Left renal cortex interstitium (tissue), 4 donors: ENCODE measurements around the gene TNFAIP8L3. TPM values are rescaled to one million over a fixed set of nuclear protein-coding genes. Genes with fewer than 3 reads are reported as not detected.
"Not testable (repeated sequence)": the region's sequence is repeated elsewhere in the genome, so short reads cannot be mapped to it uniquely, and the experiment has no call there.

ENCODE experiments used
- DNase-seq, 4 donors: peaks; one replicate each; pipeline ENCODE4 v3.0.0-alpha.2; 2013; ENCODE audit warnings: low read depth in 4 of 4, low spot score in 2 of 4, missing footprints in 1 of 4
- polyA plus RNA-seq, 4 donors: library from polyadenylated mRNA; unstranded; fragments of 120-200 nt; gene quantifications; one replicate each; pipeline ENCODE4 v1.2.1, GENCODE V29; 2013; ENCODE audit not compliant: insufficient read length in 4 of 4

The TNFAIP8L3 gene
- polyA plus RNA-seq, 4 donors = 1.4 to 2.4 (median 1.6) TPM

DNA sequence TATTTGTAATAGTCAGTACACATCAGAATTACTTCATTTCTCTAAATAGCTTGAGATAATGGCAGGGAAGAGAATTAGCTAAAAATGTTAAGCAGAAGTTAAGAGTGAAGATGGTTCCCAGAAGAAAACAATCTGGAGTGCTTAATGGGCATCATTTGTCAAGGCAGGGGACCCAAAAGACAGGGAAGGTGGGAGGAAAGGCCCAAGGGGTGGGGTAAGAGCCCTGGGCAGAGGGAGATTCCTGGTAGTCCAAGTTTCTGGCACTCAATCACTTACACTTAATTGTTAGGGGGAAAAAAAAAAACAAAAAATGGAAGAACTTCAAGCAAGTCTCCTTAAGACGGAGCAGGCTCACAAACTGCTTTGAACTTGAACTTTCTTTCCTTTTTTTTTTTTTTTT, 28.9 kb downstream of the TNFAIP8L3 start:
- no peak for DNase-seq

DNA sequence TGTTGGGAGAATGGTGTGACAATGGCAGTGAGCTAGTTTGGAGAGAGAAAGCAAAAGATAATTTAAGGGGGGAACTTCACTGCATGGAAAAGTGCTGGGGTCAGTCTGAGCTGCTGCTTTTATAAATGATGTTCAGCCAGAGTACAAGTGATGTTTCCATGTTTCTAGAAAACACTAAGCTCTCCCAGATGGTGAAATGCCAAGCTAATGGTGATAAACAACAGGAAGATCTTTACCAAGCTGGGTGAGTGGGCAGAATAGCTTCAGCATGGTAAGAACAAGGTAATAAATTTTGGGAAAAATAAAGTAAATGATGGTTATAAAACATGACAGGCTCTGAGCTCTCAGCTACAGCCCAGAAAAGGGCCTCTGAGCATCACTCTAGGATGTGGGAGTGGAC, 29.4 kb downstream of the TNFAIP8L3 start:
- DNase-seq = no peak

DNA sequence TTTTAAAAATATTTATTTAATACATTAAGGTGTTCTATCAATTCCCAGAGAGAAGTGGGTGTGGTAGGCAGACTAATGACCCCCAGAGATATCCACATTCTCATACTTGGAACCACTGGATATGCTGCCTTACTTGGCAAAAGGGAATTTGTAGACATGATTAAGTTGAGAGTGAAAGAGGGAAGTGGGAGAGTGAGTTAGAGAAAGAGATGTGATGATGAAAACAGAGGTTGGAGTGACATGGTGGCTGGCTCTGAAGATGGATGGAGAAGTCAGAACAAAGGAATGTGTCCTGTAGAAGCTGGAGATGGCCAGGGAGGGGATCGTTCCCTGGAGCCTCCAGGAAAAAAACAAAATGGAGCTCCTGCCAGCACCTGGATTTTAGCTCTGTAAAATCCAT, 32.0 kb downstream of the TNFAIP8L3 start:
- no peak for DNase-seq

DNA sequence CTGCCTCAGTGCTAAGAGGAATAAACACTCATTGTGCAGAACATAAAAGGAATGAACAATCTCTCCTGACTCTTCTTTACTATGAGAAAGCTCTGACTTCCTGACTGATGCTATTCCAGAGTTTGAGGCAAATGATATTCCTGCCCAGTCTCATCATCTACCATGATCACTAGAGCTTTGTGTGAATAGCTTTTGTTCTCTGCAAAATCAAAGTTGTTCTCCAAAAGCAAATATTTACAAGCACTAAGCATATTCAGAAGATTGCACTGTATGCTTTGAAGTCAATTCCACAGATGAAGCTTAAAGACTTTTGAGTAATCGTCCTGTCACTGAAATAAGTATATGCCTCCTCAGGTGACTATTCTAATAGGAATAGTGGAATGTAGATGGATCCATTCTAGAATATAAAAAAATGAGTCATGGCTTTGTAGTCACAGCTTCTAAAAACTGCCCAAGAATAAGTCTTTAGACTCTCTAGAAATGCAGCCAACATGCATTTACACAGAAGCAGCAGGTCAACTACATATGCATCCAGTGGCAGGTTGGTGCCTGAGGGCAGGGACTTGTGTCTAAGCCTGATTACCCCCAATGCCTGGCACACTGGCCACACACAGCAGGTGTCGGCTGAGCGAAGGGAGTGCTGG, 34.6 kb downstream of the TNFAIP8L3 start:
- DNase-seq = no peak

DNA sequence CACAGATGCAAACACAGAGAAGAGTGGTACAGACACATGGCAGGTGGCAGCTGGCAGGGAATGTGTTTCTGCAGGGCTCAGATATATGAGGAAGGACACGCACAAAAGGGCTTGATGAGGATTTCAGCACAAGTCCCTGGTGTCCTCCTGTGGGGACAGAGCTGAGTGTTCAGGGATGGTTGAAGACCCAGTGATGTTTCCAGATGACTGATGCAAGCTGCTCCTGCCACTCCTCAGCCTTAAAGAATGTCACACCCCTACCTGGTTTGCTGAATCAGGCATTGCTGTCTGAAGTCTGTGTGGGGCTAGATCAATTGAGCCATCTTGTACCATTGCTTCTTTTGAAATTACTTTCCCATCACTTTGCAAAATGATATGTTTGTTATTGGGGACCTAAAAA, 40.2 kb downstream of the TNFAIP8L3 start:
- no peak for DNase-seq

DNA sequence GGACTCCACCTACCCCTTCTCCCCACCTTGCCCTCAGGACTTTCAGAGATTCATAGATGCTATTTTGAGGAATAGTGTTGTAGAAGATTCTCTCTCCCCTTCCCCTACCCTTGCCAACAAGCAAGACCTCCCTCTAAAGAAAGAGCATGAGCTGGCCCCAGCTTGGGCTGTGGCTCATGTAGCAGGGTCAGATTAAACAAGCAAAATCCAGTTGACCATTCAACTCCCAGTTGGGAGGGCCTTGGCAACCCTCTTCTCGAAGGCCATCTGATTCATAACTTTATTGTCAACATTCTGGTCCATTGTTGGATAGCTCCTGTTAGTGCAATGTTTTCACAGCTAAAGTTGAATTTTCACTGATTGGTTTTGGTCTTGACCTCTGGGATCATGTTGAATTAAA, 41.1 kb downstream of the TNFAIP8L3 start:
- DNase-seq = no peak

DNA sequence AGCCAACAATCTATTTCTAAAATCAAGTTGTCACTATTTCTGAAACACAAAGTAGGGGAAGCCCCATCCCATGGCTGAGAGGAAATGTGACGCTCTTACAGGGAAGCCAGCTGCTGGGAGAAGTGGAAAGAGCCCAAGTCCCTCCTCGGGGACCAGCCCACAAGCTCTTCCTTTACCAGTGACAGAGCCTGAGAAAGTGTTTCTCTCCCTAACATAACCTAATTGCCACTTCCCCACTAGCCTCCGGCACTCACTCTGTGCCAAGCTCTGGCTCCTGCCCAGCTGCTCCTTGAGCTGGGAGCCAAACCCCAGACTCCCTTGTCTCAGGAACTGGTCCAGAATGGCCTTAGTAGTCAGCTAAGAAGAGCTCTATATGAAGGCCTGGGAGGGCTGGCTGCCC, 42.9 kb downstream of the TNFAIP8L3 start:
- no peak for DNase-seq

DNA sequence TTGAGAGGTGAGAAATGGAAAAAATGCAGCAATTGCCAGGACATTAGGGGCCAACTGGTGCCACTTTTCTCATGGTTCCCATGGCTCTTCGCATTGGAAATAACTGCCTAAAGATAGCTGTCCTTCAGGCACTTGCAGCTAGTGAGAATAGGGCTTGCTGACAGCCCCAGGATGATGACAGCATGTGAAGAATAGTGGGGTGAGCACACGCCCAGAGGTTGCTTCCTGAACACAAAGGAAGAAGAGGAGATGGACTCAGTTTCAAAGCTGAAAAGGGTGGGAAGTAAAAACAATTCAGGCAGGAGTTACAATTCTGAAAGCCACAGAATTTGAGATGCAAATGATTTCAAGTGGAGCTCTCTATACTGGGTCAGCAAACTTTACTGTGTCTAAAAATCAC, 45.6 kb downstream of the TNFAIP8L3 start:
- no peak for DNase-seq

DNA sequence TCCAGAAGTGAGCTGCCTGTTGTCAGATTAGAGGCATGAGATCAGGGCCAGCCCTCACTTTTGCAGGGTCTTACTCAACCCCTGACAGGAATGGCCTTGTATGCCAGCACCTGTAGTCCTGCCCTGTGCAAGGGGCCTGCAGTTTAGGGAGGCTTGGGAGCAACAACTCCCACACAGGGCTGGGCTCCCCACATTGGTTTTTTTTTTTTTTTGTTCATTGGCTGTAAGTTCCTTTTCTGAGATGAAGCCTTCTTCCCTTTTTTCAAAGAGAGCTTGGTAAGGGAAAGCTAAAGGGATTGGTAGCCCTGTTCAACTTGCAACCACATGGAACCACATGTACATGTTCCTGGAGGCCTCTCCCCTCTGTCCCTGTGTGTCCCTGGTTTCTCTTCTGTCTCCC, 46.4 kb downstream of the TNFAIP8L3 start:
- DNase-seq = no peak

DNA sequence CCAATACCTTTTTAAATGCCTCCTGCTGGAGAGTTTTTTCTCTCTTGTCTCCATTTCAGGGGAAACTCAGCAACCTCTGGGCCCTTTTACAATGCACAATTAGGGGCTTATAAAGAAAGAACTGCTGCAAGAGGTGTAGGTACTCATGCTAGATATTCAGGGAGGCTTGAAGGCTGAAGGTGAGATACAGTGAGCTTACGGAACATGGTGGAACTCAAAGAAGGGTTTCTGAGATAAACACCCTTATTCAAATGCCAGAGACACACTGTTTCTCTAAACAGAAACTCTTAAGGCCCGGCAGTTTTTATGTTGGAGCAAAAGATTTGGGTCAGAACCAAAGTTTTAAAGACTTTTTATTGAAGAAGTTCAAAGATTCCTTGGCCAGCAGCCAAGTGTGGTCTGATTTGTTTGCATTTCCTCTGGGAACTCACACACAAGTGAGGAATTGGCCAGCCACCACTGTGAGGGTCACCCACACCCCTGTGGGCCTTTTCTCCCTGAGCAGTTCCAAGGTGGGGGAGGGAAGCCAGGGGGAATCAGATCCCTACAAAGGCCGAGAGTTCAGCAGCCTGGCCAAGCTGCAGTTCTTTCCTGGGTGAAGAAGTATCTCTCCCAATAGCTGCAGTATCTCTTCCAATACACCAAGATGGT, 47.8 kb downstream of the TNFAIP8L3 start:
- DNase-seq = no peak

DNA sequence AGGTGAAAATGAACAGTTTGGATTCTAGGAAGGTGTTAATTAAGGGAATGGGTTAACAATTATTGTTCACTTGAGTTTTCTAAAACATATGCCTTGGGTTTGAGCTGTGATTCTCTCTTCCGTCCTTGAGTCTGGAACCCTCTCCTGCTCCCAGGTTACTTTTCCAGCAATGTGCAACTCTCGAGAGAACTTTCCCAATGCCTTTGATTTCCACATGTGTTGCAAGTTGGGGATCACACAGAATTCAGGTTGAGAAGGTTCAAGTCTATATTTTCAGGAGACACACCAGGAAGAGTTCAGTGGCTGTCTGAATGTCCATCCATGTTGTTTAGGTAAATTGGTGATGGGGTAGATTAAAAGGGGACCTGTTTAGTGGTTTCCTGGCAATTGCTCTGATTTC, 48.7 kb downstream of the TNFAIP8L3 start:
- no peak for DNase-seq

DNA sequence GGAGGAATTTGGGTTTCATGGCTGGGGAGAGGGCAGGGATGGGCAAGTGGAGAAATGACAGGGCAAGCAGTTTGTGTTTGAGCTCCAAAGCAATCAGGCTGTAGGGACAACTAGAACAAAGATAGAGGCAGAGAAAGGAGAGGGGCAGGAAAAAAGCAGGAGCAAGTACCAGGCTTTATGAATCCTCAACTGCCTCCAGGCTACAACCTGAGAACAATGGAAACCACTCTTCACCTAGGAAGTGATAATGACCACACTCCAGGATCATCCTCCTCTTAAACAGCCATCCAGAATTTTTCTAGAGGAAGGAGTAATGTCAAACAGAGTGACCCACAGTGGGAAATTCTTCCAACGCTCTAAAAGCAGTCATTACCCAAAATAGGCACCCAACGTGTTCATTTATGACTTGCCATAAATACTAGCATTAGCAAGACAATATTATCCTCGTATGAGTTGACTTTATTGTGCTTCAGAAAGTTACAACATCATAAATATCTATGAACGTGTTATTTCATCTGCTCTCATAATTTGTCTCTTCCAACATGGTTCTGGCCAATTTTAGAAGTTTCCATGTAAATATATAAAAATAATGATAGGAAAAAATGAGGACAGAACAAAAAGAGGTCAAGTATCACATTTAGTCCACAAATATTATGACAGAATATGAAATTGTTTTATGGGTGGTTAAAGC, 50.5 kb downstream of the TNFAIP8L3 start:
- DNase-seq = no peak

DNA sequence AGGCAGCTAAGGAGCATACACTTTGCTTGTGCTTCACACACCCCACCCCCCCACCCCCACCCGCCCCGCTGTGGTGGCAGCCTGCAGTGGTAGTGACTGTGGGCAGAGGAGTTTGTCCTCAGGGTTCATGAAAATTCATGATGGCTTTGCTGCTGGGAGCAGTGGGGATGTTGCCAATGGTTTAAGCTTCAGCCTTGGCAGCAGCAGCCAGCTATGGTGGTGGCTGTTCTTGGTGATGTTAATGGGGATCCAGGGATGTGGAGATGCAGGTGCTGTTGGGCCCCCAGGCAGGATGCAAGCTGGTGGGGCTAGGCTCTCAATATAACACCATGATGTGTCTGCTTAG, 55.8 kb downstream of the TNFAIP8L3 start:
- no peak for DNase-seq

DNA sequence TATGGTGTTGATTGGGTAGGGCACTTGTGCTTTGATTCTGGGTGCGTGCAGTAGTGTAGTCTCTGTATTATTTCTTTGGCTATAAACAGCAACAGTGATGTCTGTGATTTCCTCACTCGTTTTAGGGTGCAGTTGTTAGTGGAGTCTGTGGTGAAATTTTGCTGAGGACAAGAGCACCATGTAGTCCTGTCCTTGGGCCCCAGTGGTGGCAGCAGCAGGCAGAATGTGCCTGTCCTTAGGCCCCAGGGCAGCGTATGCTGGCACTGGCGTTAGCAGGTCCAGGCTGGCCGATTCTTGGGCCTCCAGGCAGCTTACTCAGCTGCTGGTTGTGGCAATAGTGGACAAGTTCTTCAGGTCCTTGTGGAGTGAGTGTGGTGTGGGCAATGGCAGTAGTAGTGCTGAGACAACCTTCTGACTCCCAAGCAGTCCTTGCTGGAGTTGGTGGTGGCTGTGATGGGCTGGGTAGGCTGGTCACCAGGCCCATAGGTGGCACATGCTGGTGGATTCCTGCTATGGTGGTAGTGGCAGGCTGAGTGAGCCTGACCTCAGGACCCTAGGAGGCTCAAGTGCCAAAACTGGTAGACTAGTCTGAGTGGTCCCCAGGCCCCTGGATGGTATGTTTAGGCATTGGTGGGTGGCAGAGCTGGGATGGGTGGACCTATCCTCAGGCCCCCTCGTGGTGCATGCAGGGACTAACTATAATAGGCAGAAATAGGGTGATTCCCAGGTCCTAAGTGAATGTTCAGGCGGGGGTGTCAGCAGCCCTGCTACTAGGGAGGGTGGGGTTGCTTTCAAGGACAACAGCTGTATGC, 56.3 kb downstream of the TNFAIP8L3 start:
- DNase-seq = no peak

DNA sequence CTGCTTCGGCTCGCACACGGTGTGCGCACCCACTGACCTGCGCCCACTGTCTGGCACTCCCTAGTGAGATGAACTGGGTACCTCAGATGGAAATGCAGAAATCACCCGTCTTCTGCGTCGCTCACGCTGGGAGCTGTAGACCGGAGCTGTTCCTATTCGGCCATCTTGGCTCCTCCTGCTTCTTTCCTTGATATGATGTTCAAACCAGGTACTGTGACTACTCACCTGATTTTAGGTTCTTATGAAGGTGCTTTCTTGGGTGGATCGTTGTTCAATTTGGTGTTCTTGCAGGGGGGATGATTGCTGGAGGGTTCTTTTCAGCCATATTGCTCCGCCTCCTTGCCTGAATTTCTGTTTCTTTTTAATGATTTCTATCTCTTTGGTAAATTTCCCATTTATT, 57.2 kb downstream of the TNFAIP8L3 start:
- not testable (repeated sequence) for DNase-seq

DNA sequence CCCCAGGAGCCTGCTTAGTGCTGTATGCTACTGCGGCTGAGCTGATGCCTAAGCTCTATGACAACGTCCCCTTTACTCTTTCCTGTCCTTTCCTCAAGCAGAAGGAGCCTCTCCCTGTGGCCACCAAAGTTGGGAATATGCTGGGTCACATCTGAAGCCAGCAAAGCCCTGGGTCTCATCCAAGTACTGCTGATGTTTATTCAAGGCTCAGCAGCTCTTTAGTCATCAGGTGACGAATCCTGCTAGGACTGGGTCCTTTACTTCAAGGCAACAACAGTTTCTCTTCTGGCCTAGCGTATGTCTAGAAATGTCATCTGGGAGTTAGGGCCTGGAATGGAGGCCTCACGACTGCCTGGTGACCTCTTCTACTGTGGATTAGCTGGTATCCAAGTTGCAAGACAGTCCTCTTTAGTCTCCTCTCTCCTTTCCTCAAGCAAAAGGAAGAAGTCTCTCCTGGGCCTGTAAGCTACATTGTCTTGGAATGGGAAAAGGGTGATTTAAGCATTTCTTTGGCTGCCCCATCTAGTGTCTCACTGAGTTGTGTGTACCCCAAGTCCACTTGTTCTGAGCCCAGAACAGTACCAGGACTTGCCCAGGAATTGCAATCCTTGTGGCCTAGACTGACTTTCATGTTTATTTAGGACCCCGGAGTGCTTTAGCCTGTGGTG, 63.9 kb downstream of the TNFAIP8L3 start:
- DNase-seq = no peak

DNA sequence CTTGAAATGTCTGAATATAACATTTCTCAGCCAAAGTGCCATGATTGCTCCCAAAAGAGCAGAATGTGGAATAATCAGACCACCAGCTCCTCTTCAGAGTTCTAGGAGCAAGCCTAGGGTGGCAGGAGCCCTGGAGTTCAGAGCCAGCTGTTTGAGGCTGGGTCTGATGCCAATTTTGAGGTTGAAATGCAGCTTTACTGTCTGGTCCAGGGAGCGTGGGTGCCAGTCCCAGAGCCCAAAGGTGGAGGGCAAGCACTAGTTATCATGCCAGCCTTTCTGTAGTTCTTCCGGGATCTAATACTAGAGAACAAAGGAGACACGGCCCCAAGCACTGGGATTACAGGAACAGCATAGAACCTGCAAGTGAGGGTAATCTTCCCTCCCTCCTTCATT, 69.3 kb downstream of the TNFAIP8L3 start:
- DNase-seq = no peak

DNA sequence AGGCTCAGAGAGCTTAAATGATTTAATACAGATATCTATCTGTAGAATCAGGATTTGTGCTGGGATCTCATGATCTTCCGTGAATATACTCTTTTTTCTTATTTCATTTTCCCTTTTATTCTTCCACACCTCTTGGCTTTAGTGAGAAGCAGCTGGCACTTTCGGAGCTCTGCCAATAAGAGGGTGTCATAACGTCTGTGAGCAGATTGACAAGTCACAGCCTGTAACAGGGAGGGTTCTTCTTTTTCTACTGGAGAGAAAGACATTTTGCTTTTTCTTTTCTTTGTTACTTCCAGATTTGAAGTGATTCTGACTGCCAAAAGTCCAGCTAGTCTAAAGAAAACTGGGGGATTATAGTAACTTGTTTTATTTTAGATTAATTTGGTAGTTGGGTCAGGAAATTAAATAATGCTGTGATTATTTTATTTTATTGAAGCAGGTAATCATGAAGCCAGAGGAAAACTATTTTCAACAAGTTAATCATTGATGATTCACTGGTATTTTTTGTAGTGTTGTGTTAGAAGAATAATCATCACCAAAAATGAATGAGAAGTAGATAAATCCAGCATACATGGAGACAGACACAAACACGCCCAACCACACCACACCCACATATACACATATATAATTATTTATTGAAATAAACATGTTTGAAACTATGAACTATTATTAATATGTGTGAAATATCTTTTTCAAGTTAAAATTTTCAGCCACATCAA, 69.8 kb downstream of the TNFAIP8L3 start:
- DNase-seq = no peak

DNA sequence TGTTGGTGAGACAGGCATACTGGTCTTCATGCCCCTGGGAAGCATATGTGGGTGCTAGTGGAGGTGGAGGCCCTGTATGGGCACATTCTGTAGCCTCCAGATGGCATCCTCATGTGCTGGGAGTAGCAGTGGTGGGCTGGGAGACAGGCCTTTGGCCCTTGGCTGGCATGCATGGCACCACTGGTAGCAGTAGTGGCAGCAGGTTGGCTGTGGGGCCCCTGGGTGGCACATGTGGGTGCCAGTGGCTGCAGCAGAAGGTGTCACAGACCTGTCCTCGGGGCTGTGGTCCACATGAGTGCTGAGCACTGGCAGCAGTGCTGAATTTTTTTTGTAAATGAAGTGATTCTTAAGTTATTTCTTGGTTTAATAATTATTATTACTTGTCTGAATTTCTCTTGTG, 71.2 kb downstream of the TNFAIP8L3 start:
- DNase-seq = no peak

DNA sequence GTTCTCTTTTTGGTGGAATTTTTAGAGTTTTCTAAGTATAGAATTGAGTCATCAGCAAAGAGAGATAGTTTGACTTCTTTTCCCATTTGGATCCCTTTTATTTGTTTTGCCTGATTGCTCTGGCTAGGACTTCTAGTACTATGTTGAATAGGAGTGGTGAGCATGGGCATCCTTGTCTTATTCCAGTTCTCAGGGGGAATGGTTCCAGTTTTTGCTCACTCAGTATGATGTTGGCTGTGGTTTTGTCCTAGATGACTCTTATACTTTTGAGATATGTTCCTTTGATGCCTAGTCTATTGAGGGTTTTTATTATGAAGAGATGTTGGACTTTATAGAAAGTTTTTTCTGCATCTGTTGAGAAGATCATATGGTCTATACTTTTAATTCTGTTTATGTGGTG, 72.5 kb downstream of the TNFAIP8L3 start:
- DNase-seq = no peak
